K562 (cell line): ENCODE results near the gene LRRC25. TPM values are rescaled to one million over a fixed set of nuclear protein-coding genes. Genes with fewer than 3 reads are reported as not detected.

Experiments
- CCNT2 ChIP-seq: IDR thresholded peaks from 2 replicates; pipeline ENCODE4 v1.6.1; 2011; ENCODE audit warnings: borderline replicate concordance, low read depth, mild to moderate bottlenecking, moderate library complexity, mixed read lengths, low read length; ENCODE audit not compliant: insufficient read length; ENCODE audit errors: extremely low read depth
- FOXJ3 ChIP-seq: sonication (generic); formaldehyde crosslinking; IDR thresholded peaks from 2 replicates; pipeline ENCODE4 v1.4.0; 2020; ENCODE audit warnings: mild to moderate bottlenecking, missing genetic modification reagents
- HCFC1 ChIP-seq: IDR thresholded peaks from 2 replicates; pipeline ENCODE4 v1.6.1; 2012; ENCODE audit warnings: low read depth, low read length, improper control_type of control experiment
- MAZ ChIP-seq, 2 experiments: fragments of 450-650 bp in 1 of 2; sonication (generic) in 1 of 2; formaldehyde crosslinking; IDR thresholded peaks in 1 of 2; conservative IDR thresholded peaks in 1 of 2; 2 replicates each; pipeline versions ENCODE4 v1.4.0 to v1.5.0; 2020; ENCODE audit warnings: mild to moderate bottlenecking in 1 of 2, missing genetic modification reagents in 1 of 2
- MEIS2 ChIP-seq: fragments of 450-650 bp; IDR thresholded peaks from 2 replicates; pipeline ENCODE4 v1.6.1; 2014; ENCODE audit warnings: mild to moderate bottlenecking; ENCODE audit not compliant: partially characterized antibody
- MXI1 ChIP-seq: IDR thresholded peaks from 2 replicates; pipeline ENCODE4 v1.6.1; 2011; ENCODE audit warnings: low read depth, mild to moderate bottlenecking, improper control_type of control experiment, low read length
- MYBL2 ChIP-seq, 2 experiments: fragments of 450-650 bp in 1 of 2; sonication (generic) in 1 of 2; formaldehyde crosslinking in 1 of 2; IDR thresholded peaks; 2 replicates each; pipeline versions ENCODE4 v1.6.1 to v1.8.1; 2017 to 2022; ENCODE audit warnings: borderline replicate concordance in 1 of 2, inconsistent platforms in 1 of 2, low read depth in 1 of 2, mild to moderate bottlenecking in 1 of 2, missing genetic modification reagents in 1 of 2, moderate library complexity in 1 of 2
- RBBP5 ChIP-seq: fragments of 200-600 bp; sonication (generic); IDR thresholded peaks from 2 replicates; pipeline ENCODE4 v1.6.1; 2012; ENCODE audit warnings: borderline replicate concordance, mild to moderate bottlenecking, low read length, control low read depth, inconsistent platforms; ENCODE audit not compliant: insufficient read depth, poor library complexity, severe bottlenecking
- RBM22 ChIP-seq: fragments of 200-400 bp; formaldehyde crosslinking; IDR thresholded peaks from 2 replicates; pipeline ENCODE4 v1.6.1; 2018; ENCODE audit warnings: low read length, low read depth; ENCODE audit not compliant: poor library complexity, severe bottlenecking
- TBL1XR1 ChIP-seq, 2 experiments: IDR thresholded peaks; 2 replicates each; pipeline ENCODE4 v1.6.1; 2012; ENCODE audit warnings: improper control_type of control experiment in 2 of 2, low read length in 2 of 2, mild to moderate bottlenecking in 1 of 2
- ZNF586 ChIP-seq: fragments of 450-650 bp; formaldehyde crosslinking; conservative IDR thresholded peaks from 2 replicates; pipeline ENCODE4 v1.4.0; 2020; ENCODE audit warnings: mild to moderate bottlenecking, moderate library complexity
- ZNF589 ChIP-seq: fragments of 200-800 bp; sonication (Bioruptor generic); IDR thresholded peaks from 2 replicates; pipeline ENCODE4 v1.6.1; 2016; ENCODE audit warnings: low read depth, missing genetic modification characterization, missing compliant biosample characterization
- ZNF740 ChIP-seq, 3 experiments: fragments of 200-800 bp in 1 of 3; sonication (Bioruptor generic) in 1 of 3; sonication (generic) in 1 of 3; formaldehyde crosslinking in 1 of 3; IDR thresholded peaks; 2 replicates each; pipeline versions ENCODE4 v1.6.1 to v1.8.0; 2016 to 2022; ENCODE audit warnings: mild to moderate bottlenecking in 2 of 3, missing compliant biosample characterization in 2 of 3, missing genetic modification characterization in 2 of 3, missing genetic modification reagents in 1 of 3
- polyA plus RNA-seq, 8 experiments: library from polyadenylated mRNA; depleted of rRNA in 4 of 8; stranded (reverse) in 5 of 8; unstranded in 3 of 8; fragments of >200 nt; fragmentation: Nextera tagmentation in 2 of 8; fragmentation: Illumina TruSeq in 1 of 8; extraction: Ambion mirVana in 2 of 8; extraction: Trizol in 1 of 8; gene quantifications; 2 replicates each; pipeline versions ENCODE4 v1.2.1 to v1.2.3, GENCODE V29; 2011 to 2014; ENCODE audit warnings: inconsistent platforms in 1 of 8, missing spikeins in 1 of 8
- total RNA-seq, 7 experiments: library from RNA; depleted of rRNA in 6 of 7; stranded (reverse); fragments of >200 nt in 6 of 7; fragmentation: Illumina TruSeq in 2 of 7; extraction: Trizol in 2 of 7; gene quantifications; 2 replicates each; pipeline versions ENCODE4 v1.2.1 to v1.2.3, GENCODE V29; 2011 to 2021; ENCODE audit warnings: low replicate concordance in 1 of 7
- TF ChIP-seq, protein P1 (sequence below): fragments of 450-650 bp; IDR thresholded peaks from 2 replicates; pipeline ENCODE4 v1.6.1; 2016; ENCODE audit warnings: borderline replicate concordance
- TF ChIP-seq, protein P2 (sequence below), 2 experiments: IDR thresholded peaks in 1 of 2; conservative IDR thresholded peaks in 1 of 2; 2 replicates each; pipeline ENCODE4 v1.6.1; 2016; ENCODE audit warnings: low read depth in 2 of 2, mild to moderate bottlenecking in 1 of 2, missing compliant biosample characterization in 1 of 2, missing genetic modification characterization in 1 of 2, moderate library complexity in 1 of 2

Gene LRRC25
- total and polyA plus RNA-seq, 9 of the 15 experiments (the other 6 are each of a cell fraction or from before 2014, with no cell fraction given) = 0.07 to 0.36 (median 0.10) TPM; not detected in 3

DNA sequence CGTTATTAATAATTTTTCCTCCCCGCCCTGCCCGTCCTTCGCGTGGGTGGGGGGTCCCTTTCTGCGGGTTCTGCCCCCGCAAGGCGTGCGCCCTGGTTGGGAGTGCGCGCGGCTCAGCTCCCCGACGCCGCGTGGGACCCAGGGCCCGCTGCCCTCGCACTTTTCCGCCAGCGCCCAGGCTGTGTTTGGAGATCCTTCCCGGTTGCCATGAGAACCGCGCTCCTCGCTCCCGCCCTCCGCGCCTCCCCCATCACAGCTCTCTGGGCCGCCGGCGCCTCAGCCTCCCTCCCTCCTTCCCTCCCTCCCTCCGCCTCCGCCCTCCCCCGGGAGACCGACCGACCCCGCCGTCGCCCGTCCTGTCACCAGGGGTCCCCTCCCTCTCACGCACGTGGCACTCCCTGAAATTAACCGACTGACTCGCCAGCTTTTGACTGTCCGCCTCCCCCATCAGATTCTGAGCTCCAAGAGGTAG is 19.4 kb upstream of the LRRC25 start (continued):
- TF ChIP-seq HCFC1 (peak; percentile 26; the same call in 1 of the 2 replicates), TBL1XR1 (IDR thresholded peaks at IDR 0.05; ENCODE audit: low read length in 2 of 2) (peak in 1 of 2 experiments; percentile 44; a peak in 1 of 4 replicates), MEIS2 (peak; percentile 8), RBBP5 (no peak), FOXJ3 (CRISPR knock-in tag) (peak; percentile 76), RBM22 (peak; percentile 86), MXI1 (peak; percentile 93), MYBL2 (IDR thresholded peaks at IDR 0.05; ENCODE audit: low read depth) (no peak), MYBL2 (CRISPR knock-in tag; IDR thresholded peaks at IDR 0.05; ENCODE audit: borderline replicate concordance) (no peak), ZNF589 (0 out of 2 replicates have a peak, but pooled peaks have one; percentile 44), MAZ (CRISPR knock-in tag; conservative IDR thresholded peaks at IDR 0.05 in 1 of 2, IDR thresholded peaks at IDR 0.05 in 1 of 2) (peak in 1 of 2 experiments; percentile 57; a peak in 2 of 4 replicates), ZNF586 (CRISPR knock-in tag) (no peak), ZNF740 (CRISPR knock-in tag; IDR thresholded peaks at IDR 0.05) (peak; percentile 46; the same call in 1 of the 2 replicates), ZNF740 (tag; IDR thresholded peaks at IDR 0.05) (0 out of 4 replicates have a peak, but pooled peaks of 1 of the 2 experiments have one; percentile 60), CCNT2 (peak; percentile 62)
- TF ChIP-seq, protein P1, sequence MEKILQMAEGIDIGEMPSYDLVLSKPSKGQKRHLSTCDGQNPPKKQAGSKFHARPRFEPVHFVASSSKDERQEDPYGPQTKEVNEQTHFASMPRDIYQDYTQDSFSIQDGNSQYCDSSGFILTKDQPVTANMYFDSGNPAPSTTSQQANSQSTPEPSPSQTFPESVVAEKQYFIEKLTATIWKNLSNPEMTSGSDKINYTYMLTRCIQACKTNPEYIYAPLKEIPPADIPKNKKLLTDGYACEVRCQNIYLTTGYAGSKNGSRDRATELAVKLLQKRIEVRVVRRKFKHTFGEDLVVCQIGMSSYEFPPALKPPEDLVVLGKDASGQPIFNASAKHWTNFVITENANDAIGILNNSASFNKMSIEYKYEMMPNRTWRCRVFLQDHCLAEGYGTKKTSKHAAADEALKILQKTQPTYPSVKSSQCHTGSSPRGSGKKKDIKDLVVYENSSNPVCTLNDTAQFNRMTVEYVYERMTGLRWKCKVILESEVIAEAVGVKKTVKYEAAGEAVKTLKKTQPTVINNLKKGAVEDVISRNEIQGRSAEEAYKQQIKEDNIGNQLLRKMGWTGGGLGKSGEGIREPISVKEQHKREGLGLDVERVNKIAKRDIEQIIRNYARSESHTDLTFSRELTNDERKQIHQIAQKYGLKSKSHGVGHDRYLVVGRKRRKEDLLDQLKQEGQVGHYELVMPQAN = peak; percentile 68; the same call in 1 of the 2 replicates
- TF ChIP-seq, protein P2, sequence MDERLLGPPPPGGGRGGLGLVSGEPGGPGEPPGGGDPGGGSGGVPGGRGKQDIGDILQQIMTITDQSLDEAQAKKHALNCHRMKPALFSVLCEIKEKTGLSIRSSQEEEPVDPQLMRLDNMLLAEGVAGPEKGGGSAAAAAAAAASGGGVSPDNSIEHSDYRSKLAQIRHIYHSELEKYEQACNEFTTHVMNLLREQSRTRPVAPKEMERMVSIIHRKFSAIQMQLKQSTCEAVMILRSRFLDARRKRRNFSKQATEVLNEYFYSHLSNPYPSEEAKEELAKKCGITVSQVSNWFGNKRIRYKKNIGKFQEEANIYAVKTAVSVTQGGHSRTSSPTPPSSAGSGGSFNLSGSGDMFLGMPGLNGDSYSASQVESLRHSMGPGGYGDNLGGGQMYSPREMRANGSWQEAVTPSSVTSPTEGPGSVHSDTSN (CRISPR knock-in tag; IDR thresholded peaks at IDR 0.05; ENCODE audit: low read depth) = no peak
- TF ChIP-seq, protein P2 (tag; conservative IDR thresholded peaks at IDR 0.05; ENCODE audit: low read depth) = no peak
